ENCODE results near the gene HAPSTR1. TPM values are rescaled to one million over a fixed set of nuclear protein-coding genes. Genes with fewer than 3 reads are reported as not detected.
A peak's percentile ranks its signal among the peaks of the same experiment; 100 is the strongest.

HAPSTR1 gene
- polyA plus RNA-seq, 2 of the 4 experiments (the other 2 are of a cell fraction), result 22.4 to 36.9 TPM

GRCh38 chr16:9054460-9054859 is 37.0 kb upstream of the HAPSTR1 start:
- FAIRE-seq, result no peak
- TF ChIP-seq RARB (CRISPR knock-in tag; IDR thresholded peaks at IDR 0.05), result no peak
- TF ChIP-seq CBX8 (IDR thresholded peaks at IDR 0.05), result no peak
- TF ChIP-seq GATA3 (IDR thresholded peaks at IDR 0.05; ENCODE audit: borderline replicate concordance), result no peak
- TF ChIP-seq MYC (IDR thresholded peaks at IDR 0.05; ENCODE audit: borderline replicate concordance, low read length), result no peak
- TF ChIP-seq RAD21 (conservative IDR thresholded peaks at IDR 0.05 in 1 of 2, IDR thresholded peaks at IDR 0.05 in 1 of 2), result no peak
- no peak for TF ChIP-seq RNF2 (IDR thresholded peaks at IDR 0.05; ENCODE audit: borderline replicate concordance, low read depth)
- no peak for TF ChIP-seq FOSB (CRISPR knock-in tag; IDR thresholded peaks at IDR 0.05)
- no peak for TF ChIP-seq JUN (IDR thresholded peaks at IDR 0.05)
- TF ChIP-seq POLR2AphosphoS2 (conservative IDR thresholded peaks at IDR 0.05; ENCODE audit: low read length), result no peak
- TF ChIP-seq EHMT2 (IDR thresholded peaks at IDR 0.05; ENCODE audit: low read depth), result no peak
- Histone ChIP-seq H3K9me3 (no peaks in the 10 kb centered on the region), H3K4me2 (no peak overlapping the region), H3K27ac (no peak overlapping the region; a peak in 1 of 6 replicates), H3K4me1 (peaks cover 25% of the 10 kb centered on the region), H3K4me3 (no peak overlapping the region)
- 69% methylated on average over 4 of the region's 4 CpGs for WGBS (ENCODE audit: missing lambda C conversion rate)
- no peak for DNase-seq (ENCODE audit: low read depth in 1 of 2, low spot score in 1 of 2)
- POLR2A ChIA-PET, result no interaction called here
- ATAC-seq, result no peak
- CTCF ChIA-PET, result interaction anchor here (1.0 kb wide), 1 partner anchor 48 kb away, joined by 3 read pairs; no protein-coding TSS in a partner anchor

- CTCF ChIA-PET, result no interaction called here
Measured at GRCh38 chr16:9055115-9055514, 36.3 kb upstream of the HAPSTR1 start.

More at GRCh38 chr16:9055115-9055514, 36.3 kb upstream of the HAPSTR1 start:
- DNase-seq (ENCODE audit: low read depth in 1 of 2, low spot score in 1 of 2) (no peak), ATAC-seq (no peak), FAIRE-seq (no peak)
- TF ChIP-seq SREBF2 (IDR thresholded peaks at IDR 0.05) (no peak), SMC3 (IDR thresholded peaks at IDR 0.05) (no peak), CEBPB (IDR thresholded peaks at IDR 0.05) (no peak), CTCF (IDR thresholded peaks at IDR 0.05) (no peak), EP300 (IDR thresholded peaks at IDR 0.05) (no peak), BHLHE40 (IDR thresholded peaks at IDR 0.05; ENCODE audit: low read depth, low read length) (no peak), ZFP36 (IDR thresholded peaks at IDR 0.05; ENCODE audit: borderline replicate concordance, partially characterized antibody) (no peak), POLR2AphosphoS2 (conservative IDR thresholded peaks at IDR 0.05; ENCODE audit: low read length) (no peak), RAD21 (conservative IDR thresholded peaks at IDR 0.05 in 1 of 2, IDR thresholded peaks at IDR 0.05 in 1 of 2) (no peak), TP53 (CRISPR knock-in tag; IDR thresholded peaks at IDR 0.05) (no peak), FOSB (CRISPR knock-in tag; IDR thresholded peaks at IDR 0.05) (no peak), JUN (IDR thresholded peaks at IDR 0.05) (no peak), NR3C1 (IDR thresholded peaks at IDR 0.05) (no peak), USF2 (IDR thresholded peaks at IDR 0.05) (no peak), RARB (CRISPR knock-in tag; IDR thresholded peaks at IDR 0.05) (no peak), ELK1 (IDR thresholded peaks at IDR 0.05; ENCODE audit: low read depth, low read length) (no peak), HOXB13 (CRISPR knock-in tag; IDR thresholded peaks at IDR 0.05; ENCODE audit: low read depth) (no peak)
- Histone ChIP-seq H3K4me1 (peaks cover 19% of the 10 kb centered on the region; the same call in 2 of the 3 replicates), H3K27ac (0 out of 6 replicates have a peak overlapping the region, but pooled peaks of 1 of the 2 experiments have one; percentile 20), H3K4me3 (no peak overlapping the region), H3K4me2 (0 out of 3 replicates have a peak overlapping the region, but pooled peaks have one; percentile 9), H3K9me3 (no peaks in the 10 kb centered on the region)
- POLR2A ChIA-PET, result no interaction called here
- WGBS (ENCODE audit: missing lambda C conversion rate), result 96% methylated on average over 2 of the region's 2 CpGs

All from A549 (cell line).